ENCODE results near the gene CSMD2. TPM values are rescaled to one million over a fixed set of nuclear protein-coding genes. Genes with fewer than 3 reads are reported as not detected.

Gene CSMD2
- total and polyA plus RNA-seq, 2 of the 8 experiments (the other 6 are each of a cell fraction or from before 2014, with no cell fraction given), result 7.0 to 14.7 TPM

DNA sequence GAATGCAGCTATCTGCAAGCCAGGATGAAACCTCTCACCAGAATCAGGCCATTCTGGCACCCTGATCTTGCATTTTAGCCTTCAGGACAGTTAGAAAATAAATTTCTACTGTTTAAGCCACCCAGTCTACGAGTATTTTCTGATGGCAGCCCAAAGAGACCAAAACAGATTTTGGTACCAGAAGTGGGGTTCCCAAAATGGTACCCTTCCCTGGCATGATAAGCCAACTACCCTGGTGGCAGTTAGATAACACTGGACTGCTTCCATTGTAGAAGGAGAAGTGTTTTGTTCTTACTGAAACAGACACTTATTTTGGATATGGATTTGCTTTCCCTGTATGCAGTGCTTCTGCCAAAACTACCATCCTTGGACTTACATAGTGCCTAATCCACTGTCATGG, 115.0 kb downstream of the CSMD2 start (continued):
- TF ChIP-seq FOSL1 (IDR thresholded peaks at IDR 0.05; ENCODE audit: insufficient read depth, low read depth, low read length) (no peak), BCL11A (IDR thresholded peaks at IDR 0.05; ENCODE audit: low read depth in 2 of 2, low read length in 2 of 2) (no peak), GABPA (IDR thresholded peaks at IDR 0.05; ENCODE audit: borderline replicate concordance, insufficient read depth, low read length) (no peak)
